GM21367 (cell line): Measurements from ENCODE around the gene B4GALNT1.
"Not testable (repeated sequence)": the region's sequence is repeated elsewhere in the genome, so short reads cannot be mapped to it uniquely, and the experiment has no call there.

Experiments used
- ATAC-seq: cut with Tn5 transposase; IDR thresholded peaks from one replicate; pipeline ENCODE4 v1.9.1; 2021; ENCODE audit not compliant: unreplicated experiment

B4GALNT1 gene

GRCh38 chr12:57632958-57633840 lies at the start of gene B4GALNT1:
Gene B4GALNT1 (minus strand): TSS chr12:57633201. CDS start chr12:57632132, 1,069 bp downstream.
- ATAC-seq: peak; percentile 47

GRCh38 chr12:57679697-57680096 lies 46.7 kb upstream of the B4GALNT1 start:
- no peak for ATAC-seq

GRCh38 chr12:57677947-57678346 lies 44.9 kb upstream of the B4GALNT1 start:
- not testable (repeated sequence) for ATAC-seq

GRCh38 chr12:57674691-57675090 lies 41.7 kb upstream of the B4GALNT1 start:
- ATAC-seq: no peak

GRCh38 chr12:57672801-57673200 lies 39.8 kb upstream of the B4GALNT1 start:
- ATAC-seq: no peak

GRCh38 chr12:57671811-57672210 lies 38.8 kb upstream of the B4GALNT1 start:
- ATAC-seq: not testable (repeated sequence)

GRCh38 chr12:57669691-57670090 lies 36.7 kb upstream of the B4GALNT1 start:
- not testable (repeated sequence) for ATAC-seq

DNA sequence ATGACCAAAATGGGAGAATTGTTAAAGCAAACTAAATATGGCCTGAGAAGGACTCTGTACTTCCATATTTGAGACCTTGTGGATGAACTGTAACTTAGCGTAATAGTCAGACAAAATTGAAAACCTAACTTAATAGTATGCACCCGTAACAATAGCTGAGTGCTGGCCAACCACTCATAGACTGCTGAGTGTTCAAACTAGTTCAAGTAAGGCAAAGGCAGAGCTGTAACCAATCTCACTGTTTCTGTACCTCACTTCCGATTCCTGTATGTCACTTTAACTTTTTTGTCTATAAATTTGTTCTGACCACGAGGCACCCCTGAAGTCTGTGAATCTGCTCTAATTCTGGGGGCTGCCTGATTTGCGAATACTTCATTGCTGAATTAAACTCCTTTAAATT lies 33.9 kb upstream of the B4GALNT1 start:
- ATAC-seq: no peak

- not testable (repeated sequence) for ATAC-seq
Measured at GRCh38 chr12:57665066-57665820, 32.2 kb upstream of the B4GALNT1 start.

DNA sequence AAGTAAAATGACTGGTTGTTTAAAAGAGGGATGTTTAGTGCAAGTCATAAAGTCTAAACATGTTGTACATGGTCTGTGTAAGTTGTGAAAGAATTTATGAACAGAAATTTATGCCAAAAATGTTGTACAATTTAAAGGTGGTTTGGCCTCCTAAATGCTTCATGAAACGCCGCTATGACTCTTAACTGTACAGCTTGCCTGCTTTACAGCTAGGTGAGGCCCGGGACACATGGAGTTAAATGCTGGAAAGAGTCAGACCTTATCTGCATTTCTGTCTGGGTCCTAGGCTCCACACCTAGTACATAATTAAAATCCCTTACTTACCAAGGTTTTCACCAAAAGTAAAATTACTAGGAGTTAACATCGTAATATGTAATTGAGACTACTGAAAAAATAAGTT lies 28.4 kb upstream of the B4GALNT1 start:
- no peak for ATAC-seq

DNA sequence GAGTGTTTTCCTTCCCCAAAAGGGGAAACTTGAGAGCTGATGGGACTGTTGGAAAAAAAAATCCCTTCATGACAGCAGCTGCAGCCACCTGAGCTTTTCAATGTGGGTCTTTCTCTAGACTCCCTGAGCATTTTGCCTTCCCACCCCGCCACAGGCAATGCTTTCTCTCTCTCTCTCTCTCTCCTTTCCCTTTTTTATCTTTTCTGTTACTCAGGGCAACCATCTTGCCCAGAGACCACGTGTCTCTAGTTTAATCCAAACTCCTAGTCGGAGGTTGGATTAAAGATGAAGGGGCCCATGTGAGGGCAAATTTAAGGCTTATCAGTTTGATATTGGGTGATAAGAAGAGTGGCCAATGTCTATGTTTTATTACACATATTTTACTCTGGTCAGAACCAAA lies 25.9 kb upstream of the B4GALNT1 start:
- no peak for ATAC-seq

GRCh38 chr12:57657744-57658143 lies 24.7 kb upstream of the B4GALNT1 start:
- no peak for ATAC-seq

DNA sequence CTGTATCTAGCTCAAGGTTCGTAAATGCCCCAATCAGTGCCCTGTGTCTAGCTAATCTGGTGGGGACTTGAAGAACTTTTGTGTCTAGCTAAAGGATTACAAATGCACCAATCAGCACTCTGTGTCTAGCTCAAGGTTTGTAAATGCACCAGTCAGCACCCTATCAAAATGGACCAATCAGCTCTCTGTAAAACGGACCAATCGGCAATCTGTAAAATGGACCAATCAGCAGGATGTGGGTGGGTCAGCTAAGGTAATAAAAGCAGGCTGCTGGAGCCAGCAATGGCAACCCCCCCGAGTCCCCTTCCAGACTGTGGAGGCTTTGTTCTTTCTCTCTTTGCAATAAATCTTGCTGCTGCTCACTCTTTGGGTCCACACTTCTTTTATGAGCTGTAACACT lies 23.4 kb upstream of the B4GALNT1 start:
- not testable (repeated sequence) for ATAC-seq

GRCh38 chr12:57655541-57656240 lies 22.7 kb upstream of the B4GALNT1 start:
- no peak for ATAC-seq

DNA sequence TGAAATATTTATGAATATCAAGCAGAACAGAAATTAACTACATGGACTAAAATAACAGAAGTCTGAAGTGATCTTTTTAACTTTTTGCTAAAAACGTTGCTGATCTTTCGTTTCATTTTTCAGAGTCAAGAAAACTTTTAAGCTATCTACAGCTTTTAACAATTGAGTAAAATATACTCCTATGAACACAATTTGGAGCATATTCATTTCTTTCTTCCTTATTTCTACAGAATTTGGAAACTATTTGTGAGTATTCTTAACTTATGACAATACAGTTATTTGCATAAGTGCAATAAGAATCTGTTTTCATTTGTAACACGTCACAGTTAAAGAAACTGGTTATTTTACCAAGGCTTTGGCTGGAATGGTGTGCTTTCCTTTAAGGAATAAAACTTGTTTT lies 21.0 kb upstream of the B4GALNT1 start:
- ATAC-seq: no peak

DNA sequence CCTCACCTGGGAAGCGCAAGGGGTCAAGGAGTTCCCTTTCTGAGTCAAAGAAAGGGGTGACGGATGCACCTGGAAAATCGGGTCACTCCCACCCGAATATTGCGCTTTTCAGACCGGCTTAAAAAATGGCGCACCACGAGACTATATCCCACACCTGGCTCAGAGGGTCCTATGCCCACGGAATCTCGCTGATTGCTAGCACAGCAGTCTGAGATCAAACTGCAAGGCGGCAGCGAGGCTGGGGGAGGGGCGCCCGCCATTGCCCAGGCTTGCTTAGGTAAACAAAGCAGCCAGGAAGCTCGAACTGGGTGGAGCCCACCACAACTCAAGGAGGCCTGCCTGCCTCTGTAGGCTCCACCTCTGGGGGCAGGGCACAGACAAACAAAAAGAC lies 13.7 kb upstream of the B4GALNT1 start:
- ATAC-seq: not testable (repeated sequence)

- ATAC-seq: not testable (repeated sequence)
Measured at GRCh38 chr12:57645990-57646658, 13.1 kb upstream of the B4GALNT1 start.

GRCh38 chr12:57641699-57642442 lies 8.9 kb upstream of the B4GALNT1 start:
- no peak for ATAC-seq

DNA sequence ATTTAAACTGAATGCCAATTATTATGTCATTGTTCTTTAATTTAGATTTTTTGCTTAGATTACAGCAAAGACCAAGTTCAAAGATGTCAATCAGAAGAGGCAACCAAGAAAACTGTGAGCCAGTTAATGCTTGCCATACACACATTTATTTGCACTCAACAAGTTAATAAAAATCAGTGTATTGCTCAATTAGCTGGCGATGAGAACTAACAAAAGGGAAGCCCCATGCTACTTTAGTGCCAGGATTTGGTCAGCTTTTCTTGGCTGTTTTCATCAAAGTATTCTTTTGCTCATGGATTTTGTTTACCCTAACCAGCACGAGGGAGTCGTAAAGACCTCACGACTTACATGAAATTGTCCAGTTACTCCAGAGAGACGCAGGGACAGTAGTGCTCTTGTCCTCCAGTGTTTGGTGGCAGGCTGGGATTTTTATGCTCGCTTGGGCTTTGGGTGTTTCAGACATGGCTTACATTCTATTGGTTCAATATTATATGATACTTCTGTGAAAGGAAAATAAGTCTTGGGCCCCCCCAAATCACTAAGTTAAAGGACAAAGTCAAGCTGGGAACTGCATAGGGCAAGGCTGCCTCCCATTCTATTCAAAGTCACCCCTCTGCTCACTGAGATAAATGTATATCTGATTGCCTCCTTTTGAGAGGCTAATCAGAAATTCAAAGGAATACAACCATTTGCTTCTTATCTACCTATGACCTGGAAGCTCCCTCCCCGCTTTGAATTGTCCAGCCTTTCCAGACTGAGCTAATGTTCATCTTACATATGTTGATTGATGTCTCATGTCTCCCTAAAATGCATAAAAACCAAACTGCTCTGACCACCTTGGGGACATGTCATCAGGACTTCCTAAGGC lies 7.4 kb upstream of the B4GALNT1 start:
- ATAC-seq: no peak
